Mesodermal cell (in vitro differentiated cells): ENCODE results near the gene SAMD4B.

Experiments used
- H3K27ac ChIP-seq: 2 replicates; pipeline ENCODE4 v1.7.0; 2013; ENCODE audit warnings: mild to moderate bottlenecking, low read depth, low read length, moderate library complexity; ENCODE audit not compliant: severe bottlenecking
- H3K36me3 ChIP-seq: 2 replicates; pipeline ENCODE4 v1.7.1; 2013; ENCODE audit warnings: mild to moderate bottlenecking, low read length, moderate library complexity; ENCODE audit not compliant: control insufficient read depth, insufficient read depth
- H3K4me1 ChIP-seq: one replicate; pipeline ENCODE4 v1.7.1; 2013; ENCODE audit warnings: mild to moderate bottlenecking, low read length; ENCODE audit not compliant: insufficient read depth, control insufficient read depth, poor library complexity, severe bottlenecking
- H3K4me3 ChIP-seq: 2 replicates; pipeline ENCODE4 v1.7.0; 2013; ENCODE audit warnings: low read length, control low read depth, mild to moderate bottlenecking; ENCODE audit not compliant: insufficient read depth, poor library complexity, severe bottlenecking; ENCODE audit errors: extremely low read depth
- H3K9me3 ChIP-seq: 2 replicates; pipeline ENCODE4 v1.7.1; 2013; ENCODE audit warnings: mild to moderate bottlenecking, low read length, moderate library complexity; ENCODE audit not compliant: control insufficient read depth
- WGBS, 2 experiments: methylation state at CpG; one replicate each; pipeline ENCODE4 v1.1.5; 2013; ENCODE audit warnings: missing lambda C conversion rate in 2 of 2; ENCODE audit not compliant: insufficient coverage in 2 of 2; 5-methylcytosine and 5-hydroxymethylcytosine counted together

Gene SAMD4B

GRCh38 chr19:39314016-39314728 is 28.0 kb upstream of the SAMD4B start:
- 93 to 96% methylated on average over 56 to 60 of the region's 64 CpGs for WGBS, 2 experiments
- Histone ChIP-seq H3K9me3 (no peaks in the 10 kb centered on the region), H3K27ac (no peak overlapping the region), H3K36me3 (peaks cover 6% of the 10 kb centered on the region), H3K4me1 (no peaks in the 10 kb centered on the region), H3K4me3 (no peak overlapping the region)

GRCh38 chr19:39315933-39316332 is 26.3 kb upstream of the SAMD4B start:
- Histone ChIP-seq H3K4me3 (no peak overlapping the region), H3K9me3 (no peaks in the 10 kb centered on the region), H3K27ac (no peak overlapping the region), H3K4me1 (no peaks in the 10 kb centered on the region), H3K36me3 (peaks cover 6% of the 10 kb centered on the region)
- 100% methylated on average over 1 of the region's 1 CpG; no CpG with 5 or more reads in 1 of the 2 experiments for WGBS, 2 experiments

GRCh38 chr19:39316627-39317321 is 25.4 kb upstream of the SAMD4B start:
- H3K27ac ChIP-seq = no peak overlapping the region
- WGBS, 2 experiments = 96 to 97% methylated on average over 4 to 5 of the region's 12 CpGs
- no peaks in the 10 kb centered on the region for H3K9me3 ChIP-seq
- H3K4me1 ChIP-seq = no peaks in the 10 kb centered on the region
- peaks cover 6% of the 10 kb centered on the region for H3K36me3 ChIP-seq
- no peak overlapping the region for H3K4me3 ChIP-seq

GRCh38 chr19:39317476-39317875 is 24.7 kb upstream of the SAMD4B start:
- H3K4me3 ChIP-seq = no peak overlapping the region
- H3K36me3 ChIP-seq = peaks cover 6% of the 10 kb centered on the region
- H3K9me3 ChIP-seq = no peaks in the 10 kb centered on the region
- no peak overlapping the region for H3K27ac ChIP-seq
- no peaks in the 10 kb centered on the region for H3K4me1 ChIP-seq
- WGBS, 2 experiments = 100% methylated on average over 2 of the region's 4 CpGs; no CpG with 5 or more reads in 1 of the 2 experiments

DNA sequence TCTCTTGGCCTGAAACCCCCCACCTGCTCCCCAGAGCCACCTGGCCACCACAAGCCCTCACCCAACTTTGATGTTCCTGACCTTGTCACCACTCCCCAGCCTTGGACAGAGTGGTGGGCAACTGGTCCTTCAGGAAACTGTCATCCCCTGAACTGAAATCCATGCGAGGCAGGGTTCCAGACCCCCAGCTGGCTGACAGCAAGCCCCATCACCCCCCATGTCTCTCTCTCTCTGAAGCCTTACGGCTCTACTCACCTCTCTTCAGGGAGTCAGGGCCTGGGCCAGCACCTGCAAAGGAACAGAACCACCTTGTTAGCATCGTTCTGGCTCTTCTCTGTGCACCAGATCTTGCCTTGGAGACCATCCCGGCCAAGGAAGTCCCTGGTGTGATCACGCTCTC is 24.1 kb upstream of the SAMD4B start:
- Histone ChIP-seq H3K27ac (no peak overlapping the region), H3K4me1 (no peaks in the 10 kb centered on the region), H3K4me3 (no peak overlapping the region), H3K9me3 (no peaks in the 10 kb centered on the region), H3K36me3 (peaks cover 6% of the 10 kb centered on the region)
- 95 to 97% methylated on average over 4 to 5 of the region's 5 CpGs for WGBS, 2 experiments

- Histone ChIP-seq H3K36me3 (peaks cover 3% of the 10 kb centered on the region), H3K4me1 (no peaks in the 10 kb centered on the region), H3K27ac (no peak overlapping the region), H3K4me3 (no peak overlapping the region), H3K9me3 (no peaks in the 10 kb centered on the region)
- 91 to 93% methylated on average over 4 of the region's 4 CpGs for WGBS, 2 experiments
These were observed 23.5 kb upstream of the SAMD4B start for GRCh38 chr19:39318690-39319089.

DNA sequence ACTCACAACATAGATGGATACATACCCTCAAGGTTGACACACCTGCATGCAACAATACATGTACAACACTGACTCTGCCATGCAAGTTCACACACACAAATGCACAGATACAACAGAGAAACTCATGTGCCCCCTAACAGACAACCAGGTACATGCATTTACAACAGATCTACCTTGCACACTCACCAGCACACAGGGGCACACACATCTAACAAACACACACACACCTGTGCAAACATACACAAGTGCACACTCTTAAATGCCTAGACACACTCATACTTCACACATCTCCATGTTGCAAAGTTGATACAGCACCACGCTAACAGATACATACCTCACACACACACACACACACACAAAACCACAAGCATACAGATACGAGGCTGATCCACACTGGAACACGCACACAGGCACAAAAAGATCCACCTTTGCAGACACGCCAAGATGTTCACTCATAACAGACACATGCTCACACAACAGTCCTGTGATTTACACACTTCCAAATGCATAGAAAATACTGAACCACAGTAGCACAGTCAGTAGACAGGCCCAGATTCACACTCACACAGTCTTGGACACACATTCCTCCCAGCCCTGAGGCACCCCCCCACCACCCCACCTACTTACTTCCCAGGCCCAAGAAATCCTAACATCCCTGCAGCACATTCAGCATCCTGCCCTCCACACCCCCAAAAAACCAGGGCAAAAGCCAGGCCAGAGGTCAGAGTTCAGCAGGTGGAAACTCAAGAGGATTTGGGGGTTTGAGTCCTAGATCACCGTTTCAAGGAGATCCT is 22.9 kb upstream of the SAMD4B start:
- no peaks in the 10 kb centered on the region for H3K4me1 ChIP-seq
- H3K9me3 ChIP-seq = no peaks in the 10 kb centered on the region
- no peaks in the 10 kb centered on the region for H3K36me3 ChIP-seq
- H3K27ac ChIP-seq = no peak overlapping the region
- H3K4me3 ChIP-seq = peak overlapping the region; percentile 52
- 82 to 85% methylated on average over 5 of the region's 5 CpGs for WGBS, 2 experiments

DNA sequence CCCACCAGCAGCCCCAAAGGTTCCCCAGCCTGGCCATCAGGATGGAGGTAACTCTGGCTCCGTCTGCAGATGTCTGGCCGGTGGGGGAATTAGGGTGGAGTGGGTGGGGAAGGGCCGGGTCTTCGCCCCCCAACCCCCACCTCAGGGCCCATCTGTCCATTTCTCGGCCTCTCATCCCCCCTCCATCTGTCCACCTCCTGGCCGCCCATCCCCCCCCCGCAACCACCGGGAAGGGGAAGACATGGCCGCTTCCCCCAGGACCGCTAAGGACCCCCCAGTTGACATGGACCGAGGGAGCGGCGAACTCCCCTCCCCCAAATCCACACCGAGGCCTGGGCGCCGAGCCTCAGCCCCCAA is 22.4 kb upstream of the SAMD4B start:
- 0 to 13% methylated on average over 1 to 3 of the region's 16 CpGs for WGBS, 2 experiments
- Histone ChIP-seq H3K36me3 (no peaks in the 10 kb centered on the region), H3K4me3 (peak overlapping the region; percentile 52), H3K27ac (no peak overlapping the region), H3K9me3 (no peaks in the 10 kb centered on the region), H3K4me1 (no peaks in the 10 kb centered on the region)

DNA sequence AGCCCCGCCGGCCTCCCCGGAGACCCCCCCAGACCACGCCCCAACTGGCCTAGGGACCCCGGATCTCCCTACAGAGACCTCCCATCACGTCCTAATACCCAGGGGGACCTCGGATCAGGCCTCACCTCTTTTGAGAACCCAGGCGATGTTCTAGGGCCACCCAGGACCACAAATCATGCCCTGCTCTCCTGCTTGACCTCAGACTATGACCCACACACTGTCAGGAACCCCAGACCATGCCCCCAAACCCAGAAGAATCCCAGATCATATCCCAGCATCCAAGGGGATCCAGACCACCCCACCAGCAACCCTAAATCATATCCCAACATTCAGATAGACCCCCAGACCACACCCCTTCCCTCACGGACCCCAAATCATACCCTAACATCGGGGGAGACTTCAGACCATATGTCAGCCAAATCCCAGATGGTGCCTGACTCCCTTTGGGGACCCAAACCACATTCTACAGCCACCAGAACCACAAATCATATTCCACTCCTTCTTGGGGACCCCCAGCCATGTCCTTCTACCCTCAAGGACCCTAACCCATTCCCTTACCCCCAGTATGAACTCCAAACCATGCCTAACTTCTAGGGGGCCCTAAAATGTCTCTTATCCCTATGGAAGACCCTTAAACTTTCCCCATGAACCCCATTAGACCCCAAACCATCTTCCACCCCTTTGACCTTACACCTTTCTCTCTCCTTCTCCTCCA is 20.9 kb upstream of the SAMD4B start:
- no peaks in the 10 kb centered on the region for H3K4me1 ChIP-seq
- H3K9me3 ChIP-seq = no peaks in the 10 kb centered on the region
- WGBS, 2 experiments = 44 to 45% methylated on average over 5 of the region's 10 CpGs
- H3K4me3 ChIP-seq = no peak overlapping the region
- H3K36me3 ChIP-seq = no peaks in the 10 kb centered on the region
- H3K27ac ChIP-seq = no peak overlapping the region

DNA sequence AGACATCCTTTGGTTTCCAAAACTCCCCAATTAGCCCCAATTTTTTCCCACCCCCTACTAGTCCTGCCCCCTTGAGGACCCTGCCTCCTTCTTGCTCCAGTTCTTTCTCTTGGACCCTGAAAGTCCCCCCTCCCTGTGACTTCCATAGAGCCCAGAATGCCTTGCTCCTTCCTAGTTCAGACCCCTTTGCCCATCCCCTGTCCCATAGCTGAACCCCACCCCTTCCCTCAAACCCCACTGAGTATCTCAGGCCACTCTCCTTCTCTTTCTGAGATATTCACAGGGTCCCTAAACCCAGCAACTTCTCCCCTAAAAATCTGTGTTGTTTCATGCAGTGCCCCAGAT is 20.4 kb upstream of the SAMD4B start:
- Histone ChIP-seq H3K9me3 (no peaks in the 10 kb centered on the region), H3K27ac (no peak overlapping the region), H3K36me3 (no peaks in the 10 kb centered on the region), H3K4me3 (no peak overlapping the region), H3K4me1 (no peaks in the 10 kb centered on the region)
